SK-N-SH (cell line): ENCODE results near the gene NFX1. TPM values are rescaled to one million over a fixed set of nuclear protein-coding genes. Genes with fewer than 3 reads are reported as not detected.
"Not testable (repeated sequence)": the region's sequence is repeated elsewhere in the genome, so short reads cannot be mapped to it uniquely, and the experiment has no call there.

Experiments used
- CTCF ChIA-PET: fragments of 300-600, 350-600 bp; formaldehyde crosslinking; extraction: SDS; loops from one replicate; lab custom pipeline; 2021; lab: Yijun Ruan, JAX
- POLR2A ChIA-PET: fragments of 350-600 bp; sonication (Branson Sonifier 250); formaldehyde crosslinking; extraction: SDS; loops from one replicate; lab custom pipeline; 2020; ENCODE audit warnings: antibody characterized with exemption, inconsistent platforms; lab: Yijun Ruan, JAX
- DNase-seq: peaks from one replicate; pipeline ENCODE4 v3.0.0; 2012
- H2AFZ ChIP-seq: fragments of 200-600 bp; sonication (generic); 2 replicates; pipeline ENCODE4 v1.8.1; 2016; ENCODE audit warnings: antibody characterized with exemption, mild to moderate bottlenecking, low read depth
- H3F3A ChIP-seq: fragments of 200-600 bp; sonication (generic); replicated peaks from 2 replicates; pipeline ENCODE3; 2016; ENCODE audit warnings: antibody characterized with exemption, mild to moderate bottlenecking; ENCODE audit not compliant: insufficient read depth
- H3K27ac ChIP-seq, 2 experiments: fragments of 200-500 bp in 1 of 2; fragments of 200-600 bp in 1 of 2; sonication (Bioruptor generic) in 1 of 2; sonication (generic), shearing (Covaris generic) in 1 of 2; 2 replicates each; pipeline versions ENCODE4 v1.5.1 to v1.6.1; 2014 to 2016; ENCODE audit warnings: low read depth in 2 of 2, inconsistent platforms in 1 of 2, low read length in 1 of 2, mild to moderate bottlenecking in 1 of 2, mixed read lengths in 1 of 2
- H3K27me3 ChIP-seq: fragments of 200-600 bp; sonication (generic), shearing (Covaris generic); 2 replicates; pipeline ENCODE4 v1.6.1; 2016; ENCODE audit warnings: mixed run types; ENCODE audit not compliant: insufficient read depth
- H3K36me3 ChIP-seq, 2 experiments: fragments of 200-500 bp in 1 of 2; fragments of 200-600 bp in 1 of 2; sonication (Bioruptor generic) in 1 of 2; sonication (generic) in 1 of 2; replicated peaks in 1 of 2; 2 replicates each; pipeline versions ENCODE3 to v1.5.1; 2014 to 2016; ENCODE audit warnings: low read length in 1 of 2, mild to moderate bottlenecking in 1 of 2; ENCODE audit not compliant: insufficient read depth in 2 of 2, control insufficient read depth in 1 of 2
- H3K4me1 ChIP-seq, 2 experiments: fragments of 200-500 bp in 1 of 2; fragments of 200-600 bp in 1 of 2; sonication (Bioruptor generic) in 1 of 2; sonication (generic), shearing (Covaris generic) in 1 of 2; 2 replicates each; pipeline versions ENCODE4 v1.5.1 to v1.6.1; 2014 to 2016; ENCODE audit warnings: low read depth in 1 of 2, low read length in 1 of 2, mixed run types in 1 of 2; ENCODE audit not compliant: insufficient read depth in 2 of 2, control insufficient read depth in 1 of 2
- H3K4me2 ChIP-seq: fragments of 200-600 bp; sonication (generic), shearing (Covaris generic); 2 replicates; pipeline ENCODE4 v1.6.1; 2017; ENCODE audit warnings: mixed run types
- H3K4me3 ChIP-seq, 2 experiments: fragments of 200-500 bp in 1 of 2; fragments of 200-600 bp in 1 of 2; sonication (Bioruptor generic) in 1 of 2; sonication (generic), shearing (Covaris generic) in 1 of 2; 2 replicates each; pipeline versions ENCODE4 v1.5.1 to v1.8.1; 2014 to 2016; ENCODE audit warnings: low read depth in 2 of 2, inconsistent platforms in 1 of 2, low read length in 1 of 2, mild to moderate bottlenecking in 1 of 2, mixed read lengths in 1 of 2, moderate library complexity in 1 of 2
- H3K79me2 ChIP-seq: fragments of 200-600 bp; sonication (generic); 2 replicates; pipeline ENCODE4 v1.8.1; 2017; ENCODE audit warnings: mild to moderate bottlenecking; ENCODE audit not compliant: insufficient read depth
- H3K9ac ChIP-seq: fragments of 200-600 bp; sonication (generic); 2 replicates; pipeline ENCODE4 v1.6.1; 2017; ENCODE audit warnings: mixed run types
- H3K9me2 ChIP-seq: fragments of 200-600 bp; sonication (generic); 2 replicates; pipeline ENCODE4 v1.6.1; 2017; ENCODE audit warnings: mixed run types
- H3K9me3 ChIP-seq: fragments of 200-600 bp; sonication (generic); 2 replicates; pipeline ENCODE4 v1.6.1; 2017; ENCODE audit warnings: mixed run types, mild to moderate bottlenecking, moderate library complexity
- H4K20me1 ChIP-seq: fragments of 200-600 bp; sonication (generic); 2 replicates; pipeline ENCODE4 v1.6.1; 2017; ENCODE audit warnings: mild to moderate bottlenecking, mixed run types; ENCODE audit not compliant: insufficient read depth
- FOXJ3 ChIP-seq: sonication (generic); formaldehyde crosslinking; IDR thresholded peaks from 2 replicates; pipeline ENCODE4 v1.5.1; 2020; ENCODE audit warnings: mild to moderate bottlenecking, missing genetic modification reagents
- MEF2A ChIP-seq: IDR thresholded peaks from 2 replicates; pipeline ENCODE4 v1.4.0; 2012; ENCODE audit warnings: low read depth, borderline replicate concordance
- POLR2AphosphoS5 ChIP-seq: IDR thresholded peaks from 2 replicates; pipeline ENCODE4 v1.6.1; 2012; ENCODE audit warnings: low read depth, low read length
- RXRA ChIP-seq: IDR thresholded peaks from 2 replicates; pipeline ENCODE4 v1.4.0; 2012; ENCODE audit warnings: low read depth, mild to moderate bottlenecking, borderline replicate concordance
- SIN3A ChIP-seq: IDR thresholded peaks from 2 replicates; pipeline ENCODE4 v1.6.1; 2012; ENCODE audit warnings: low read depth, mild to moderate bottlenecking, low read length, moderate library complexity, borderline replicate concordance
- TAF1 ChIP-seq: IDR thresholded peaks from 2 replicates; pipeline ENCODE4 v1.6.1; 2012; ENCODE audit warnings: low read depth, mild to moderate bottlenecking, low read length, moderate library complexity, borderline replicate concordance
- USF1 ChIP-seq: IDR thresholded peaks from 2 replicates; pipeline ENCODE4 v1.4.0; 2012; ENCODE audit warnings: low read depth, borderline replicate concordance
- YY1 ChIP-seq: IDR thresholded peaks from 2 replicates; pipeline ENCODE4 v1.4.0; 2012; ENCODE audit warnings: low read depth, mild to moderate bottlenecking
- WGBS: methylation state at CpG from one replicate; pipeline ENCODE4 v1.1.6; 2017; ENCODE audit warnings: low lambda C conversion rate; 5-methylcytosine and 5-hydroxymethylcytosine counted together
- polyA plus RNA-seq, 3 experiments: library from polyadenylated mRNA; depleted of rRNA; stranded (reverse); fragments of >200 nt; gene quantifications; 2 replicates each; pipeline ENCODE4 v1.2.3, GENCODE V29; 2012

NFX1 gene
- polyA plus RNA-seq, 1 of the 3 experiments (the other 2 are of a cell fraction), result 19.6 TPM

- Histone ChIP-seq H2AFZ (no peak overlapping the region), H3K9me2 (no peaks in the 10 kb centered on the region), H3K4me1 (peaks cover 2 to 6% of the 10 kb centered on the region in 2 experiments; a peak in 2 of 4 replicates), H3K79me2 (no peaks in the 10 kb centered on the region), H3K4me3 (no peak overlapping the region), H3F3A (peaks cover 8% of the 10 kb centered on the region), H3K4me2 (no peak overlapping the region), H3K9me3 (no peaks in the 10 kb centered on the region), H3K9ac (no peak overlapping the region), H3K36me3 (no peaks in the 10 kb centered on the region), H4K20me1 (no peaks in the 10 kb centered on the region), H3K27ac (no peak overlapping the region), H3K27me3 (no peaks in the 10 kb centered on the region)
- TF ChIP-seq SIN3A (no peak), TAF1 (no peak), FOXJ3 (CRISPR knock-in tag) (no peak), POLR2AphosphoS5 (no peak), RXRA (no peak), USF1 (no peak), MEF2A (no peak), YY1 (no peak)
- CTCF ChIA-PET, result interaction anchor here (1.5 to 2.5 kb wide), 3 partner anchors 19 to 73 kb away, joined by 4 to 17 read pairs (median 8); no protein-coding TSS in a partner anchor
- POLR2A ChIA-PET, result no interaction called here
- 84% methylated on average over 11 of the region's 11 CpGs for WGBS
- no peak for DNase-seq
These were observed 103.3 kb downstream of the NFX1 start for GRCh38 chr9:33393581-33393980.

GRCh38 chr9:33393986-33394385, 103.7 kb downstream of the NFX1 start:
- H3K4me2 ChIP-seq, POLR2A ChIA-PET: not testable (repeated sequence)
- CTCF ChIA-PET, result interaction anchor here (1.5 to 2.4 kb wide), 2 partner anchors 19 to 73 kb away, joined by 4 to 8 read pairs; no protein-coding TSS in a partner anchor

GRCh38 chr9:33395159-33395879, 105.0 kb downstream of the NFX1 start:
- POLR2A ChIA-PET, H3K4me2 ChIP-seq, H3F3A ChIP-seq, H4K20me1 ChIP-seq, H3K4me3 ChIP-seq, H3K4me1 ChIP-seq, H3K27me3 ChIP-seq, DNase-seq, H3K79me2 ChIP-seq, H3K9me3 ChIP-seq, H2AFZ ChIP-seq, H3K36me3 ChIP-seq, H3K27ac ChIP-seq, H3K9ac ChIP-seq, H3K9me2 ChIP-seq: not testable (repeated sequence)
- 79% methylated on average over 15 of the region's 15 CpGs for WGBS
- CTCF ChIA-PET, result interaction anchor here (2.4 kb wide), 1 partner anchor 21 kb away, joined by 8 read pairs; no protein-coding TSS in a partner anchor

More at GRCh38 chr9:33393986-33394385, 103.7 kb downstream of the NFX1 start:
- WGBS, result 91% methylated on average over 3 of the region's 3 CpGs
- not testable (repeated sequence) for H2AFZ ChIP-seq, H3K9me2 ChIP-seq, H3K9me3 ChIP-seq, H3F3A ChIP-seq, H3K9ac ChIP-seq, H3K79me2 ChIP-seq, H3K36me3 ChIP-seq, H3K27ac ChIP-seq, H3K4me1 ChIP-seq, DNase-seq, H4K20me1 ChIP-seq, H3K27me3 ChIP-seq, H3K4me3 ChIP-seq

GRCh38 chr9:33397801-33398200, 107.5 kb downstream of the NFX1 start:
- DNase-seq, POLR2A ChIA-PET, H3K79me2 ChIP-seq, H4K20me1 ChIP-seq, H3K27ac ChIP-seq, H3K4me2 ChIP-seq, H3K9me3 ChIP-seq, H3K36me3 ChIP-seq, H3K9ac ChIP-seq, H3K27me3 ChIP-seq, H2AFZ ChIP-seq, H3K4me1 ChIP-seq, H3K4me3 ChIP-seq, H3K9me2 ChIP-seq, H3F3A ChIP-seq: not testable (repeated sequence)
- 60% methylated on average over 3 of the region's 4 CpGs for WGBS
- CTCF ChIA-PET, result interaction anchor here (2.0 to 3.1 kb wide), 3 partner anchors 18 to 69 kb away, joined by 6 to 10 read pairs (median 10); no protein-coding TSS in a partner anchor

GRCh38 chr9:33399047-33399446, 108.7 kb downstream of the NFX1 start:
- H2AFZ ChIP-seq, H3K9ac ChIP-seq, H3K36me3 ChIP-seq, POLR2A ChIA-PET, H3K4me3 ChIP-seq, H3K27me3 ChIP-seq, DNase-seq, H3K4me2 ChIP-seq, H3K9me3 ChIP-seq, H3K79me2 ChIP-seq, H3K27ac ChIP-seq, H3F3A ChIP-seq, H4K20me1 ChIP-seq, H3K4me1 ChIP-seq, H3K9me2 ChIP-seq: not testable (repeated sequence)
- 67% methylated on average over 4 of the region's 4 CpGs for WGBS
- CTCF ChIA-PET, result interaction anchor here (0.8 to 3.1 kb wide), 3 partner anchors 16 to 75 kb away, joined by 3 to 10 read pairs (median 10); partner anchors contain the start of gene NOL6
